ENCODE measurements around the gene SLC26A9. TPM values are rescaled to one million over a fixed set of nuclear protein-coding genes. Genes with fewer than 3 reads are reported as not detected.
A peak's percentile ranks its signal among the peaks of the same experiment; 100 is the strongest.

The SLC26A9 gene
- total and polyA plus RNA-seq, 12 donors, result 0.03 to 0.11 (median 0.04) TPM; not detected in 9

DNA sequence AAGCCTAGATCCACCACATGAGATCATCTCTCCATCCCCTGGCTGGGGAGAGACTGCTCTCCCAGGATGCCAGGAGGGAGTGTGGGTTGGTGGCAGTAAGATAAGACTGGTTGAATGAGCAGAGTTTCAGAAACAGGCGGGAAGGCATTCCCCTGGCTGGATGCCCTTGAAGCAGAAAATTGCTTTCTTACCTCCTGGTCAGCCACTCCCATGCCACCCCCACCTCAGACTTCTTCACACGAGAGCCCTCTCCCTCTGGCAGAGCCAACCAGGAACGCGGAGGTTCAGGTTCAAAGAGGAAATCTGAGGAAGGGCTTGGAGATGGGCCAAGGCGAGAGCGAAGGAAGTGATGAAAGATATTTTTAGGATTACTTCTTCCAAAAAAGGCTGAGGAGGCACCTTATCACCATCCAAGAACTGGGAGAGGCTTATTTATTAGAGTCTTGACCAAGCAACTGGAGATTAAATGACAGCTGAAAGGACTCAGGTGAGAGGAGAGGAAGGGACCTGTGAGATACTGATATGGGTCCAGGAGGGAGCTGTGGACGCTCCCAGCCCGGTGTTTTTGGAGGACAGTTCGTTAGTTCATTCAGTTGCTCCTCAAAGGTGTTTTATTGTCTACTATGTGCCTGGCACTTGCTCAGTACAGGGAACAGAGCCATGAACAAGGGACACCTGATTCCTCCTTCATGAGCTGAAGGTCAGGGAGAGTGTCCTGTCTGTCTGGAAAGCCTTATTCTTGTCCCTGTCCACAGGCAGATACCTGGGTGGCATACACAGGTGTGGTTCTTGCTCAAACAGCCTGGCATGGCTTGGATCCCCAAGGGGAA, 18.9 kb upstream of the SLC26A9 start:
- DNase-seq, result peak in 2 of 7 donors; percentile 28 to 61

DNA sequence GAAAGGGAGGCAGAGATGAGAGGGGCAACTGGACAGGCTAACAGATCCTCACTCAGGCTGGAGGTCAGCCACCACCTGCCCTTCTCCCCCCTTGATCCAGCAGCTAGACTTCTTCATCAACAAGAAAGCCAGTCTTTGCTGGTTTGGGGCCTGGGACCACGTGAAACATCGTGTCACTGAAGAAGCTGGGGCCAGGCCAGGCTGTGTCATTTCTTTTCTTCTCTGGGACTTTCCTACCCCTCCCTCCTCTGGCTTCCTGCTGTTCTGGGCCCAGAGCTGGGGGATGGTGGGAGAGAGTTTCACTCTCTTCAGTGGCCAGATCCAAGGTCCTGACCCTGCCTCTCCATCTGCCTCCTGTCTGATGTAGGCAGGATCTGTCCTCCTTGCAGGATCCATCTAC, 18.1 kb upstream of the SLC26A9 start:
- H3K27me3 ChIP-seq, result peaks cover 4% of the 10 kb centered on the region
- no peaks in the 10 kb centered on the region for H3K36me3 ChIP-seq (replicated peaks in 1 of 2)
- no peaks in the 10 kb centered on the region for H3K9me3 ChIP-seq (replicated peaks in 1 of 3)
- no peak overlapping the region for H3K27ac ChIP-seq
- no peak overlapping the region for H3K4me3 ChIP-seq
- peak in 1 of 7 donors; percentile 27 for DNase-seq
- WGBS, 4 donors, result 35 to 54% (median 44%) methylated on average over 2 of the region's 2 CpGs
- intact Hi-C loops (cut with DNase I), result no loop called here
- H3K4me1 ChIP-seq (replicated peaks in 1 of 2), result peaks cover 0 to 5% of the 10 kb centered on the region in 2 donors
- no peak for TF ChIP-seq POLR2A (IDR thresholded peaks at IDR 0.05)
- TF ChIP-seq, protein P1, sequence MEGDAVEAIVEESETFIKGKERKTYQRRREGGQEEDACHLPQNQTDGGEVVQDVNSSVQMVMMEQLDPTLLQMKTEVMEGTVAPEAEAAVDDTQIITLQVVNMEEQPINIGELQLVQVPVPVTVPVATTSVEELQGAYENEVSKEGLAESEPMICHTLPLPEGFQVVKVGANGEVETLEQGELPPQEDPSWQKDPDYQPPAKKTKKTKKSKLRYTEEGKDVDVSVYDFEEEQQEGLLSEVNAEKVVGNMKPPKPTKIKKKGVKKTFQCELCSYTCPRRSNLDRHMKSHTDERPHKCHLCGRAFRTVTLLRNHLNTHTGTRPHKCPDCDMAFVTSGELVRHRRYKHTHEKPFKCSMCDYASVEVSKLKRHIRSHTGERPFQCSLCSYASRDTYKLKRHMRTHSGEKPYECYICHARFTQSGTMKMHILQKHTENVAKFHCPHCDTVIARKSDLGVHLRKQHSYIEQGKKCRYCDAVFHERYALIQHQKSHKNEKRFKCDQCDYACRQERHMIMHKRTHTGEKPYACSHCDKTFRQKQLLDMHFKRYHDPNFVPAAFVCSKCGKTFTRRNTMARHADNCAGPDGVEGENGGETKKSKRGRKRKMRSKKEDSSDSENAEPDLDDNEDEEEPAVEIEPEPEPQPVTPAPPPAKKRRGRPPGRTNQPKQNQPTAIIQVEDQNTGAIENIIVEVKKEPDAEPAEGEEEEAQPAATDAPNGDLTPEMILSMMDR (IDR thresholded peaks at IDR 0.05), result no peak

More for the DNA sequence above, 18.9 kb upstream of the SLC26A9 start:
- H3K27ac ChIP-seq, result no peak overlapping the region
- no peak overlapping the region for H3K4me3 ChIP-seq
- peaks cover 4% of the 10 kb centered on the region for H3K27me3 ChIP-seq
- H3K36me3 ChIP-seq (replicated peaks in 1 of 2), result no peaks in the 10 kb centered on the region
- no peak for TF ChIP-seq POLR2A (IDR thresholded peaks at IDR 0.05)
- TF ChIP-seq, protein P1 (IDR thresholded peaks at IDR 0.05), result no peak
- peaks cover 0 to 5% of the 10 kb centered on the region in 2 donors for H3K4me1 ChIP-seq (replicated peaks in 1 of 2)
- intact Hi-C loops (cut with DNase I), result no loop called here
- 62 to 73% (median 67%) methylated on average over 9 of the region's 9 CpGs for WGBS, 4 donors
- no peaks in the 10 kb centered on the region for H3K9me3 ChIP-seq (replicated peaks in 1 of 3)

DNA sequence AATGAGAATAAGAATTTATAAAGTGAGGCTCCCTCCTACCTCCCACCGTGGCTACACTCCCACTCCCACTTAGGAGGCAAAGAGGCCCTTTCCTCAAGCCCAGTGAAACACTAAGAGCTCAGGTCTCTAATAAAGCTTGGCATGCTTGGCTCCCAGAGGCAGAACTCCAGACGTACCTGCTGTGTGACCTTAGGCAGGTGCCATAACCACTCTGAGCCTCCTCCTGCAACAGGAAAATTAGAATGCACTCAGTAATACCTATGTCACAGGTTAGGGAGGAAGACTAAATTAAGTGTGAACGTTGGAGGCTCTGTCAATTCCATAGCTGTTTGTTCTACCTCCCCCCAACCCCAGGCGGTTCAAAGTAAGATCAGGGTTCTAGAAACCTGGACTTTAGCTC, 16.5 kb upstream of the SLC26A9 start:
- intact Hi-C loops (cut with DNase I), result no loop called here
- Histone ChIP-seq H3K9me3 (replicated peaks in 1 of 3) (no peaks in the 10 kb centered on the region), H3K4me3 (no peak overlapping the region), H3K27ac (no peak overlapping the region), H3K4me1 (replicated peaks in 1 of 2) (peaks cover 0 to 5% of the 10 kb centered on the region in 2 donors), H3K27me3 (peaks cover 4% of the 10 kb centered on the region), H3K36me3 (replicated peaks in 1 of 2) (no peaks in the 10 kb centered on the region)
- 69 to 80% (median 77%) methylated on average over 2 to 4 of the region's 4 CpGs for WGBS, 4 donors
- TF ChIP-seq POLR2A (IDR thresholded peaks at IDR 0.05), result no peak
- TF ChIP-seq, protein P1 (IDR thresholded peaks at IDR 0.05), result no peak
- no peak for DNase-seq

DNA sequence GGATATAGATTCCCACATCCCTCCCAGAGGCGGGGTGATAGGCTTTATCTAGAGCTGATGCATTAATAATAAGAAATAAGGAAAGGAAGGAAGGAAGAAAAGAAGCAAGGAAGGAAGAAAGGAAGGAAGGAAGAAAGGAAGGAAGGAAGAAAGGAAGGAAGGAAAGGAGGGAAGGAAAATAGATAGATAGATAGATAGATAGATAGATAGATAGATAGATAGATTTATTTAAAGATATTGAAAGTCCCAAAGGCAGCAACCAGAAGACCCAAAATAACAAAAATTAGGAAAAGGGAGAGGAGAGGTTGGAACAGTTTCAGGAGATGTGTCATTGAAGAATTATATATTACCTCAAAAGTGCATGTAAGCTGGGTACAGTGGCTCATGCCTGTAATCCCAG, 12.2 kb upstream of the SLC26A9 start:
- Histone ChIP-seq H3K36me3 (replicated peaks in 1 of 2) (no peaks in the 10 kb centered on the region), H3K4me3 (no peak overlapping the region), H3K27me3 (peaks cover 4% of the 10 kb centered on the region), H3K27ac (no peak overlapping the region), H3K4me1 (replicated peaks in 1 of 2) (no peaks in the 10 kb centered on the region), H3K9me3 (replicated peaks in 1 of 3) (no peaks in the 10 kb centered on the region)
- DNase-seq, result no peak
- intact Hi-C loops (cut with DNase I), result no loop called here
- TF ChIP-seq, protein P1 (IDR thresholded peaks at IDR 0.05), result no peak
- TF ChIP-seq POLR2A (IDR thresholded peaks at IDR 0.05), result no peak
- 85 to 93% (median 90%) methylated on average over 1 of the region's 1 CpG for WGBS, 4 donors

Data from adrenal gland (tissue), 12 donors.